DOHH2 (cell line): ENCODE data around the gene ARNT2.

Experiments used
- CTCF ChIP-seq: fragments of 200-600 bp; sonication (generic); IDR thresholded peaks from one replicate; pipeline ENCODE4 v1.5.1; 2014; ENCODE audit warnings: antibody characterized with exemption, mild to moderate bottlenecking, low read depth, low read length; ENCODE audit not compliant: poor library complexity, severe bottlenecking
- EZH2phosphoT487 ChIP-seq: fragments of 200-600 bp; sonication (generic); IDR thresholded peaks from 2 replicates; pipeline ENCODE4 v1.6.1; 2017; ENCODE audit warnings: borderline replicate concordance, mild to moderate bottlenecking, antibody characterized with exemption, low read length, moderate library complexity, mixed read lengths

- TF ChIP-seq CTCF (no peak), EZH2phosphoT487 (no peak)
Observed at GRCh38 chr15:80458580-80458979, 54.4 kb downstream of the ARNT2 start.
